HEK293 (cell line): ENCODE results near the gene PLXNA3.
A peak's percentile ranks its signal among the peaks of the same experiment; 100 is the strongest.

Experiments used
- CTCF ChIA-PET: fragments of 350-600 bp; formaldehyde crosslinking; extraction: SDS; loops from one replicate; lab custom pipeline; 2021; ENCODE audit warnings: antibody characterized with exemption; lab: Yijun Ruan, JAX
- POLR2A ChIA-PET: fragments of 300-600 bp; formaldehyde crosslinking; extraction: SDS; loops from one replicate; lab custom pipeline; 2020; ENCODE audit warnings: antibody characterized with exemption, inconsistent platforms; lab: Yijun Ruan, JAX
- H3K27ac ChIP-seq: fragments of 200-500 bp; sonication (Bioruptor generic); 2 replicates; pipeline ENCODE4 v1.5.1; 2014; ENCODE audit warnings: low read depth, low read length, control low read depth, inconsistent platforms; ENCODE audit errors: extremely low read depth
- H3K36me3 ChIP-seq, 2 experiments: fragments of 200-500 bp in 1 of 2; sonication (Bioruptor generic) in 1 of 2; 1 replicate in 1 of 2; 2 replicates in 1 of 2; pipeline ENCODE4 v1.5.1; 2014 to 2017; ENCODE audit warnings: inconsistent platforms in 2 of 2, low read length in 2 of 2; ENCODE audit not compliant: control insufficient read depth in 2 of 2, insufficient read depth in 1 of 2
- H3K4me1 ChIP-seq: fragments of 200-500 bp; sonication (Bioruptor generic); 2 replicates; pipeline ENCODE4 v1.5.1; 2014; ENCODE audit warnings: mild to moderate bottlenecking, low read length, inconsistent platforms; ENCODE audit not compliant: control insufficient read depth, insufficient read depth
- H3K4me3 ChIP-seq: 2 replicates; pipeline ENCODE4 v1.5.1; 2011; ENCODE audit warnings: low read depth, mild to moderate bottlenecking, control low read depth, low read length, moderate library complexity
- H3K9me3 ChIP-seq: fragments of 200-500 bp; sonication (Bioruptor generic); 2 replicates; pipeline ENCODE4 v1.5.1; 2014; ENCODE audit warnings: low read depth, low read length, inconsistent platforms; ENCODE audit not compliant: control insufficient read depth, insufficient read depth
- HOXA7 ChIP-seq: sonication (generic); formaldehyde crosslinking; IDR thresholded peaks from 2 replicates; pipeline ENCODE4 v1.8.1; 2022; ENCODE audit warnings: missing genetic modification reagents, borderline replicate concordance
- MZF1 ChIP-seq: fragments of 450-650 bp; formaldehyde crosslinking; IDR thresholded peaks from 2 replicates; pipeline ENCODE4 v1.5.1; 2017; ENCODE audit warnings: missing biosample characterization, missing genetic modification characterization, borderline replicate concordance
- PBX3 ChIP-seq: sonication (generic); formaldehyde crosslinking; IDR thresholded peaks from 2 replicates; pipeline ENCODE4 v1.8.1; 2022; ENCODE audit warnings: mild to moderate bottlenecking, moderate library complexity, missing genetic modification reagents
- SCRT1 ChIP-seq: fragments of 450-650 bp; formaldehyde crosslinking; IDR thresholded peaks from 2 replicates; pipeline ENCODE4 v1.5.1; 2016; ENCODE audit warnings: missing biosample characterization, missing genetic modification characterization, borderline replicate concordance
- SP3 ChIP-seq: fragments of 450-650 bp; formaldehyde crosslinking; IDR thresholded peaks from 2 replicates; pipeline ENCODE4 v1.5.1; 2016; ENCODE audit warnings: missing biosample characterization, missing genetic modification characterization
- WT1 ChIP-seq: fragments of 450-650 bp; formaldehyde crosslinking; IDR thresholded peaks from 2 replicates; pipeline ENCODE4 v1.5.1; 2016; ENCODE audit warnings: missing biosample characterization, missing genetic modification characterization
- YY1 ChIP-seq: fragments of 450-650 bp; formaldehyde crosslinking; IDR thresholded peaks from 2 replicates; pipeline ENCODE4 v1.5.1; 2018; ENCODE audit warnings: missing biosample characterization, missing genetic modification characterization
- ZBTB10 ChIP-seq: fragments of 450-650 bp; formaldehyde crosslinking; IDR thresholded peaks from 2 replicates; pipeline ENCODE4 v1.5.1; 2016; ENCODE audit warnings: missing biosample characterization, missing genetic modification characterization
- ZBTB26 ChIP-seq: fragments of 450-650 bp; formaldehyde crosslinking; optimal IDR thresholded peaks from 2 replicates; pipeline ENCODE3; 2016; ENCODE audit warnings: missing biosample characterization, mild to moderate bottlenecking, missing genetic modification characterization
- ZFP41 ChIP-seq: fragments of 450-650 bp; formaldehyde crosslinking; IDR thresholded peaks from 2 replicates; pipeline ENCODE4 v1.5.1; 2016; ENCODE audit warnings: missing biosample characterization, missing genetic modification characterization, borderline replicate concordance
- ZNF10 ChIP-seq: fragments of 450-650 bp; formaldehyde crosslinking; IDR thresholded peaks from 2 replicates; pipeline ENCODE4 v1.5.1; 2017; ENCODE audit warnings: missing biosample characterization, missing genetic modification characterization
- ZNF133 ChIP-seq: fragments of 450-650 bp; formaldehyde crosslinking; IDR thresholded peaks from 2 replicates; pipeline ENCODE4 v1.5.1; 2016; ENCODE audit warnings: missing biosample characterization, missing genetic modification characterization
- ZNF202 ChIP-seq: fragments of 450-650 bp; formaldehyde crosslinking; IDR thresholded peaks from 2 replicates; pipeline ENCODE4 v1.5.1; 2016; ENCODE audit warnings: missing biosample characterization, missing genetic modification characterization, borderline replicate concordance
- ZNF311 ChIP-seq: fragments of 450-650 bp; formaldehyde crosslinking; IDR thresholded peaks from 2 replicates; pipeline ENCODE4 v1.5.1; 2017; ENCODE audit warnings: missing biosample characterization, missing genetic modification characterization, borderline replicate concordance
- ZNF341 ChIP-seq: fragments of 450-650 bp; formaldehyde crosslinking; IDR thresholded peaks from 2 replicates; pipeline ENCODE4; 2016; ENCODE audit warnings: low read depth, missing biosample characterization, missing genetic modification characterization
- ZNF394 ChIP-seq: fragments of 450-650 bp; formaldehyde crosslinking; IDR thresholded peaks from 2 replicates; pipeline ENCODE4 v1.5.1; 2016; ENCODE audit warnings: missing biosample characterization, missing genetic modification characterization, mild to moderate bottlenecking, moderate library complexity, borderline replicate concordance
- ZNF521 ChIP-seq: fragments of 450-650 bp; formaldehyde crosslinking; IDR thresholded peaks from 2 replicates; pipeline ENCODE4 v1.5.1; 2017; ENCODE audit warnings: missing biosample characterization, mild to moderate bottlenecking, missing genetic modification characterization
- ZNF624 ChIP-seq: fragments of 450-650 bp; formaldehyde crosslinking; IDR thresholded peaks from 2 replicates; pipeline ENCODE4 v1.5.1; 2017; ENCODE audit warnings: missing biosample characterization, missing genetic modification characterization
- ZNF654 ChIP-seq: fragments of 450-650 bp; formaldehyde crosslinking; IDR thresholded peaks from 2 replicates; pipeline ENCODE4 v1.5.1; 2016; ENCODE audit warnings: low read depth, missing biosample characterization, missing genetic modification characterization
- ZNF660 ChIP-seq: fragments of 450-650 bp; IDR thresholded peaks from 2 replicates; pipeline ENCODE4 v1.5.1; 2018; ENCODE audit warnings: missing biosample characterization, mild to moderate bottlenecking, missing genetic modification characterization
- ZNF677 ChIP-seq: fragments of 450-650 bp; IDR thresholded peaks from 2 replicates; pipeline ENCODE4 v1.5.0; 2018; ENCODE audit warnings: missing biosample characterization, mild to moderate bottlenecking, missing genetic modification characterization, moderate library complexity
- TF ChIP-seq, protein P1 (sequence below): fragments of 450-650 bp; formaldehyde crosslinking; IDR thresholded peaks from 2 replicates; pipeline ENCODE4 v1.5.1; 2017; ENCODE audit warnings: missing biosample characterization, missing genetic modification characterization

PLXNA3 gene

GRCh38 chrX:154458116-154458953, at the start of gene PLXNA3 (continued):
- peak; percentile 31 for TF ChIP-seq ZBTB26 (tag by site-specific recombination)
- no peak for TF ChIP-seq WT1 (tag by site-specific recombination)
- peak; percentile 80; the same call in 1 of the 2 replicates for TF ChIP-seq SCRT1 (tag by site-specific recombination)
- no peak for TF ChIP-seq ZNF521 (tag by site-specific recombination)
- no peak for TF ChIP-seq PBX3 (CRISPR knock-in tag)
- TF ChIP-seq ZNF660 (tag by site-specific recombination) = no peak; the same call in 1 of the 2 replicates
- TF ChIP-seq, all 188 proteins: peak for 12

DNA sequence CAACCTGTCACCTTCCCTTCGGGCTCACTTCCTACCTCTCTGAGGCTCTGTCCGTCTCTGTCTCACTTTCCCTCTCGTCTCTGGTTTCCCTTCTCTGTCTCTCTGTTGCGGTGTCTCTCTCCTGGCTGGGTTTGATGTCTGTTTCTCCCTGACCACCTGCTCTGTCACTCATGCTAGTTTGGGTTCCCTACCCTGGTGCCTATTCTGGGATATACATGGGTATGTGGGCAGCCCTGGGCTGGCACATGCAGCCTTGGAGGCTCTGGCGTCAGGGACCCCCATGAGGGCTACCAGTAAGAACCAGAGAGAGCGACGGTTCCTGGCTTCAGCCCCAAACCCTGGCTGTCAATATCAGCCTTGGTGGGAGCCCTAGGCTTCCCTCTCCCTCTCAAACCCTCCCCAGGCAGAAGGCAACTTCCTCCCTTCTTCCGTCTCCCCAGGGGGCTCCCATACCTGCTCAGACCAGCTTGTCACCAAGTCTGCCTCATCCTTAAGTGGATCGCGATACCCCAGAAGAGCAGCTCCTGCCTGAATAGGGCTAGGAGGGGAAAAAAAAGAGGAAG, 49.3 kb upstream of the PLXNA3 start:
- Histone ChIP-seq H3K4me3 (peak overlapping the region; percentile 22), H3K9me3 (no peaks in the 10 kb centered on the region), H3K4me1 (no peaks in the 10 kb centered on the region; the same call in 1 of the 2 replicates), H3K27ac (no peak overlapping the region), H3K36me3 (peaks cover 0 to 9% of the 10 kb centered on the region in 2 experiments; a peak in 2 of 3 replicates)
- ChIA-PET CTCF (interaction anchor here (0.6 to 1.4 kb wide), 3 partner anchors 9 to 464 kb away, joined by 3 to 5 read pairs (median 4); no protein-coding TSS in a partner anchor), POLR2A (interaction anchor here (1.0 to 4.0 kb wide), 7 partner anchors 8 to 81 kb away, joined by 3 to 57 read pairs (median 5); partner anchors contain the start of genes RPL10 and SLC10A3)
- TF ChIP-seq ZNF624 (tag by site-specific recombination) (no peak), ZNF133 (no peak), MZF1 (tag by site-specific recombination) (no peak), ZFP41 (tag by site-specific recombination) (no peak), ZNF341 (tag by site-specific recombination) (no peak), ZNF660 (tag by site-specific recombination) (no peak), ZNF654 (tag by site-specific recombination) (no peak), ZNF311 (tag by site-specific recombination) (no peak), SP3 (tag by site-specific recombination) (no peak), YY1 (tag by site-specific recombination) (no peak), ZNF202 (tag by site-specific recombination) (no peak), ZNF10 (tag by site-specific recombination) (no peak), ZBTB10 (no peak), ZNF677 (tag by site-specific recombination) (no peak), ZNF394 (tag by site-specific recombination) (no peak), HOXA7 (CRISPR knock-in tag) (no peak)
- TF ChIP-seq, protein P1, sequence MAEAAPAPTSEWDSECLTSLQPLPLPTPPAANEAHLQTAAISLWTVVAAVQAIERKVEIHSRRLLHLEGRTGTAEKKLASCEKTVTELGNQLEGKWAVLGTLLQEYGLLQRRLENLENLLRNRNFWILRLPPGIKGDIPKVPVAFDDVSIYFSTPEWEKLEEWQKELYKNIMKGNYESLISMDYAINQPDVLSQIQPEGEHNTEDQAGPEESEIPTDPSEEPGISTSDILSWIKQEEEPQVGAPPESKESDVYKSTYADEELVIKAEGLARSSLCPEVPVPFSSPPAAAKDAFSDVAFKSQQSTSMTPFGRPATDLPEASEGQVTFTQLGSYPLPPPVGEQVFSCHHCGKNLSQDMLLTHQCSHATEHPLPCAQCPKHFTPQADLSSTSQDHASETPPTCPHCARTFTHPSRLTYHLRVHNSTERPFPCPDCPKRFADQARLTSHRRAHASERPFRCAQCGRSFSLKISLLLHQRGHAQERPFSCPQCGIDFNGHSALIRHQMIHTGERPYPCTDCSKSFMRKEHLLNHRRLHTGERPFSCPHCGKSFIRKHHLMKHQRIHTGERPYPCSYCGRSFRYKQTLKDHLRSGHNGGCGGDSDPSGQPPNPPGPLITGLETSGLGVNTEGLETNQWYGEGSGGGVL (tag by site-specific recombination) = no peak
